Measurements from ENCODE around the gene LFNG. TPM values are rescaled to one million over a fixed set of nuclear protein-coding genes. Genes with fewer than 3 reads are reported as not detected.

LFNG gene
- total and polyA plus RNA-seq, 2 of the 13 experiments (the other 11 are each of a cell fraction or from before 2014, with no cell fraction given), result 0.44 to 1.5 TPM

DNA sequence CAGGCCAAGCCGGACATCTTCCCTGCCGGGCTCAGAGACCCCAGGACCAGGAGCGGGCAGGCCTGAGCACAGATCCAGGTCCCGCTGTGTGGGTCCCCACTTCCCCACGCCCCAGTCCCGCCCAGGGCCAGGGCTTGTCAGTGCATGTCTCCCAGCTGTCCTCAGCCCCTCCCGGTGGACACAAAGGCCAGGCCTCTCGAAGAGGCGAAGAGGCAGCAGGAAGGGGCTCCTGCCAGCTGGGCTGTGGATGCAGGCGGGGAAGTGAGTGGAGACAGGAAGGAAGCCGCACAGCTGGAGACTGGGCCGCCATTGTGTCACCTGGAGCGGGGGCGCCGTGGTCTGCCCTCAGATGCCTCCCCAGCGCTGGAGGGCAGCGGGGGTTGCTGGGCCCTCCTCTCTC lies 48.2 kb upstream of the LFNG start (continued):
- TF ChIP-seq, protein P1, sequence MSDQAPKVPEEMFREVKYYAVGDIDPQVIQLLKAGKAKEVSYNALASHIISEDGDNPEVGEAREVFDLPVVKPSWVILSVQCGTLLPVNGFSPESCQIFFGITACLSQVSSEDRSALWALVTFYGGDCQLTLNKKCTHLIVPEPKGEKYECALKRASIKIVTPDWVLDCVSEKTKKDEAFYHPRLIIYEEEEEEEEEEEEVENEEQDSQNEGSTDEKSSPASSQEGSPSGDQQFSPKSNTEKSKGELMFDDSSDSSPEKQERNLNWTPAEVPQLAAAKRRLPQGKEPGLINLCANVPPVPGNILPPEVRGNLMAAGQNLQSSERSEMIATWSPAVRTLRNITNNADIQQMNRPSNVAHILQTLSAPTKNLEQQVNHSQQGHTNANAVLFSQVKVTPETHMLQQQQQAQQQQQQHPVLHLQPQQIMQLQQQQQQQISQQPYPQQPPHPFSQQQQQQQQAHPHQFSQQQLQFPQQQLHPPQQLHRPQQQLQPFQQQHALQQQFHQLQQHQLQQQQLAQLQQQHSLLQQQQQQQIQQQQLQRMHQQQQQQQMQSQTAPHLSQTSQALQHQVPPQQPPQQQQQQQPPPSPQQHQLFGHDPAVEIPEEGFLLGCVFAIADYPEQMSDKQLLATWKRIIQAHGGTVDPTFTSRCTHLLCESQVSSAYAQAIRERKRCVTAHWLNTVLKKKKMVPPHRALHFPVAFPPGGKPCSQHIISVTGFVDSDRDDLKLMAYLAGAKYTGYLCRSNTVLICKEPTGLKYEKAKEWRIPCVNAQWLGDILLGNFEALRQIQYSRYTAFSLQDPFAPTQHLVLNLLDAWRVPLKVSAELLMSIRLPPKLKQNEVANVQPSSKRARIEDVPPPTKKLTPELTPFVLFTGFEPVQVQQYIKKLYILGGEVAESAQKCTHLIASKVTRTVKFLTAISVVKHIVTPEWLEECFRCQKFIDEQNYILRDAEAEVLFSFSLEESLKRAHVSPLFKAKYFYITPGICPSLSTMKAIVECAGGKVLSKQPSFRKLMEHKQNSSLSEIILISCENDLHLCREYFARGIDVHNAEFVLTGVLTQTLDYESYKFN (CRISPR knock-in tag; conservative IDR thresholded peaks at IDR 0.05), result no peak

DNA sequence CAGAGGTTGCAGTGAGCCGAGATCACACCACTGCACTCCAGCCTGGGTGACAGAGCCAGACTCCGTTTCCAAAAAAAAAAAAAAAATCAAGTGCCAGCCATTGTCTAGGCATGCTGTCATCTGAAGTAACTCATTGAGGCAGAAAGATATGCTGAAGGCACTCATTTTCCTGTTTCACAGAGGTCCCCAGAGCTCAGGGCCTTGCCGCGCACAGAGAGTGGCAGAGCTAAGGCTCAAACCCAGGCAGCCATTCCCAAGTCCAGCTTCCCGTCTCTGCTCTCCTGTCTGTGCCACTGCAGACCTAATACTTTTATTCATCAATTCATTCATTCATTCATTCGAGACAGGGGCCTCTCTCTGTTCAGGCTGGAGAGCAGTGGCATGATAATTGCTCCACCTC lies 46.8 kb upstream of the LFNG start:
- Histone ChIP-seq H3K4me2 (ENCODE audit: low read depth, low read length) (no peak overlapping the region), H3K79me2 (ENCODE audit: insufficient read depth, low read length) (no peaks in the 10 kb centered on the region), H3K4me1 (ENCODE audit: insufficient read depth, low read length) (peaks cover 51% of the 10 kb centered on the region), H3K9ac (ENCODE audit: insufficient read depth, low read depth, low read length) (no peak overlapping the region), H3K9me3 (ENCODE audit: low read length) (no peaks in the 10 kb centered on the region), H4K20me1 (ENCODE audit: insufficient read depth, low read length) (no peaks in the 10 kb centered on the region), H3K36me3 (replicated peaks in 1 of 2; ENCODE audit: control insufficient read depth in 1 of 2, insufficient read depth in 2 of 2, low read length in 2 of 2) (no peaks in the 10 kb centered on the region), H3K27ac (ENCODE audit: extremely low read length, insufficient read depth, low read length) (no peak overlapping the region), H2AFZ (ENCODE audit: low read length) (no peak overlapping the region), H3K4me3 (replicated peaks in 1 of 3; ENCODE audit: insufficient read depth in 1 of 3, low read depth in 2 of 3, low read length in 3 of 3) (no peak overlapping the region), H3K27me3 (ENCODE audit: control insufficient read depth in 1 of 2, insufficient read depth in 2 of 2, low read length in 2 of 2) (peaks cover 12 to 43% of the 10 kb centered on the region in 2 experiments; a peak in 4 of 5 replicates)
- ATAC-seq (no peak), DNase-seq (ENCODE audit: low spot score) (no peak), FAIRE-seq (no peak)
- in situ Hi-C loops (cut with HindIII; ENCODE audit: extremely low pct_ligation_motif_present, low pct_unique_long_range_greater_than_20kb), result no loop called here
- BruUV-seq (replicated peaks), result no TSS peak
- ChIA-PET POLR2A (no interaction called here), CTCF (ENCODE audit: low intra/inter-chr PET ratio, low total read pairs) (no interaction called here)
- intact Hi-C loops (cut with micrococcal nuclease; ENCODE audit: unreplicated experiment), result loop anchor here (10.0 kb wide), 1 partner anchor 92 kb away; no protein-coding TSS in a partner anchor
- 48% methylated on average over 6 of the region's 6 CpGs for WGBS (ENCODE audit: low lambda C conversion rate)
- TF ChIP-seq ATAD3A (CRISPR knock-in tag; IDR thresholded peaks at IDR 0.05) (no peak), DR1 (CRISPR knock-in tag; IDR thresholded peaks at IDR 0.05) (no peak), ZNF598 (CRISPR knock-in tag; IDR thresholded peaks at IDR 0.05; ENCODE audit: borderline replicate concordance) (no peak), ZNF75D (CRISPR knock-in tag; IDR thresholded peaks at IDR 0.05; ENCODE audit: borderline replicate concordance) (no peak), TRIM24 (CRISPR knock-in tag; IDR thresholded peaks at IDR 0.05) (no peak)
- TF ChIP-seq, protein P2, sequence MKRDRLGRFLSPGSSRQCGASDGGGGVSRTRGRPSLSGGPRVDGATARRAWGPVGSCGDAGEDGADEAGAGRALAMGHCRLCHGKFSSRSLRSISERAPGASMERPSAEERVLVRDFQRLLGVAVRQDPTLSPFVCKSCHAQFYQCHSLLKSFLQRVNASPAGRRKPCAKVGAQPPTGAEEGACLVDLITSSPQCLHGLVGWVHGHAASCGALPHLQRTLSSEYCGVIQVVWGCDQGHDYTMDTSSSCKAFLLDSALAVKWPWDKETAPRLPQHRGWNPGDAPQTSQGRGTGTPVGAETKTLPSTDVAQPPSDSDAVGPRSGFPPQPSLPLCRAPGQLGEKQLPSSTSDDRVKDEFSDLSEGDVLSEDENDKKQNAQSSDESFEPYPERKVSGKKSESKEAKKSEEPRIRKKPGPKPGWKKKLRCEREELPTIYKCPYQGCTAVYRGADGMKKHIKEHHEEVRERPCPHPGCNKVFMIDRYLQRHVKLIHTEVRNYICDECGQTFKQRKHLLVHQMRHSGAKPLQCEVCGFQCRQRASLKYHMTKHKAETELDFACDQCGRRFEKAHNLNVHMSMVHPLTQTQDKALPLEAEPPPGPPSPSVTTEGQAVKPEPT (CRISPR knock-in tag; IDR thresholded peaks at IDR 0.05; ENCODE audit: low read depth), result no peak

Measured in HepG2 (cell line).